GM19397 (cell line): ENCODE data around the gene CDH23.

Experiments
- ATAC-seq: cut with Tn5 transposase; IDR thresholded peaks from one replicate; pipeline ENCODE4 v1.9.1; 2021; ENCODE audit warnings: mild to moderate bottlenecking, moderate library complexity; ENCODE audit not compliant: unreplicated experiment

Gene CDH23

GRCh38 chr10:71480662-71481061 lies 83.9 kb downstream of the CDH23 start:
- ATAC-seq: no peak

- ATAC-seq: no peak
Measured at GRCh38 chr10:71481746-71482410, 85.2 kb downstream of the CDH23 start.

- no peak for ATAC-seq
Measured at GRCh38 chr10:71482620-71483019, 85.9 kb downstream of the CDH23 start.

GRCh38 chr10:71483135-71483534 lies 86.4 kb downstream of the CDH23 start:
- ATAC-seq: no peak

- no peak for ATAC-seq
Measured at GRCh38 chr10:71483885-71484751, 87.4 kb downstream of the CDH23 start.

GRCh38 chr10:71486484-71487114 lies 89.9 kb downstream of the CDH23 start:
- no peak for ATAC-seq

GRCh38 chr10:71487726-71488125 lies 91.0 kb downstream of the CDH23 start:
- no peak for ATAC-seq

GRCh38 chr10:71489077-71489476 lies 92.4 kb downstream of the CDH23 start:
- no peak for ATAC-seq

- no peak for ATAC-seq
Measured at GRCh38 chr10:71492872-71493271, 96.2 kb downstream of the CDH23 start.

GRCh38 chr10:71493741-71494140 lies 97.0 kb downstream of the CDH23 start:
- ATAC-seq: no peak

GRCh38 chr10:71494476-71494875 lies 97.8 kb downstream of the CDH23 start:
- no peak for ATAC-seq

GRCh38 chr10:71494980-71495381 lies 98.3 kb downstream of the CDH23 start:
- no peak for ATAC-seq

- ATAC-seq: no peak
Measured at GRCh38 chr10:71496927-71497762, 100.4 kb downstream of the CDH23 start.

GRCh38 chr10:71497763-71498326 lies 101.1 kb downstream of the CDH23 start:
- ATAC-seq: no peak

- no peak for ATAC-seq
Measured at GRCh38 chr10:71501402-71501801, 104.7 kb downstream of the CDH23 start.

- no peak for ATAC-seq
Measured at GRCh38 chr10:71502190-71502589, 105.5 kb downstream of the CDH23 start.

GRCh38 chr10:71502851-71503250 lies 106.1 kb downstream of the CDH23 start:
- no peak for ATAC-seq

GRCh38 chr10:71504168-71504567 lies 107.4 kb downstream of the CDH23 start:
- ATAC-seq: no peak

GRCh38 chr10:71504570-71504969 lies 107.8 kb downstream of the CDH23 start:
- no peak for ATAC-seq

- no peak for ATAC-seq
Measured at GRCh38 chr10:71505862-71506261, 109.1 kb downstream of the CDH23 start.

- no peak for ATAC-seq
Measured at GRCh38 chr10:71509444-71509843, 112.7 kb downstream of the CDH23 start.
